ENCODE data around the gene NAALADL2.

Gene NAALADL2

DNA sequence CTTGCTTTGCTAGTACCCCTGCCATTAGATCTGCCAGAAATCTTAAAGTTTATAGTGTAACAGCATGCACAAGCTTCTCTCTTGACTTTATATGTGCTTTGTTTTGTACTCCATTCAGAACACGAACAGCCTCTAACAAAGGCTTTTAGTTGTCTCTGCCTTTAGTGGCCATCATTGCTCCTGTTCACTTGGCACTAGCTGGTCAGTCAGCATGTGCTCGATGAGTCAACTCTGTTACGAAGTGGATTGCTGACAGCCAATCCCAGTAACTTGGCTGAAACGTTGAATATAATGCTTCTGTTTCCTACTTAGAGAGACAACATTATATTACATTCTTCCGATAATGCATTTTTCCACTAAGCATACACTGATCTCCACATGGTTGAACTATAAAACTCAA, 349.2 kb downstream of the NAALADL2 start:
- Histone ChIP-seq H4K20me1 (ENCODE audit: insufficient read depth) (no peaks in the 10 kb centered on the region), H3K4me2 (no peak overlapping the region), H3K36me3 (ENCODE audit: insufficient read depth) (no peaks in the 10 kb centered on the region), H3K79me2 (ENCODE audit: insufficient read depth, low read depth) (no peaks in the 10 kb centered on the region), H3K4me3 (IDR thresholded peaks at IDR 0.05; ENCODE audit: insufficient read depth, low read depth, low read length) (no peak overlapping the region), H3K27me3 (ENCODE audit: insufficient read depth, low read depth) (no peaks in the 10 kb centered on the region), H2AFZ (ENCODE audit: low read depth) (no peak overlapping the region), H3K27ac (no peak overlapping the region), H3K9ac (no peak overlapping the region), H3K4me1 (ENCODE audit: low read depth, poor library complexity, severe bottlenecking) (no peaks in the 10 kb centered on the region)
- TF ChIP-seq, protein P1, sequence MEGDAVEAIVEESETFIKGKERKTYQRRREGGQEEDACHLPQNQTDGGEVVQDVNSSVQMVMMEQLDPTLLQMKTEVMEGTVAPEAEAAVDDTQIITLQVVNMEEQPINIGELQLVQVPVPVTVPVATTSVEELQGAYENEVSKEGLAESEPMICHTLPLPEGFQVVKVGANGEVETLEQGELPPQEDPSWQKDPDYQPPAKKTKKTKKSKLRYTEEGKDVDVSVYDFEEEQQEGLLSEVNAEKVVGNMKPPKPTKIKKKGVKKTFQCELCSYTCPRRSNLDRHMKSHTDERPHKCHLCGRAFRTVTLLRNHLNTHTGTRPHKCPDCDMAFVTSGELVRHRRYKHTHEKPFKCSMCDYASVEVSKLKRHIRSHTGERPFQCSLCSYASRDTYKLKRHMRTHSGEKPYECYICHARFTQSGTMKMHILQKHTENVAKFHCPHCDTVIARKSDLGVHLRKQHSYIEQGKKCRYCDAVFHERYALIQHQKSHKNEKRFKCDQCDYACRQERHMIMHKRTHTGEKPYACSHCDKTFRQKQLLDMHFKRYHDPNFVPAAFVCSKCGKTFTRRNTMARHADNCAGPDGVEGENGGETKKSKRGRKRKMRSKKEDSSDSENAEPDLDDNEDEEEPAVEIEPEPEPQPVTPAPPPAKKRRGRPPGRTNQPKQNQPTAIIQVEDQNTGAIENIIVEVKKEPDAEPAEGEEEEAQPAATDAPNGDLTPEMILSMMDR (conservative IDR thresholded peaks at IDR 0.05; ENCODE audit: low read depth, low read length): no peak

DNA sequence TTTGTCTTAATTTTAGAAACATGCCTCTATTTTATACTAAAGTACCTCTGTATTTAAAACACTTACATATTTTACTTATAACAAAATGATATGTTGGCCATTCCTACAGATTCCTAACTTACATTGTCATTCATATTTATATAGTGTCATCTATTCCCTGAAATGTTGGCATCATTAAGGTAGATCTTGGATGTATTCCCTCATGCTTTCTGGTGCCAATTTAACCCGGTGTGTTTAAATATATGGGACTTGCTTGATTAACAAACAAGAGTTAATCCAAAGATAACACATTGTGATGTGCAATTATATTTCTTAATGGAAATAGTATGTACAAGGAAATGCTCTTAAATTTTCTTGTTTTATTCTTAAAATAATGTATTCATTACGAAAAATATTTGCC, 352.3 kb downstream of the NAALADL2 start:
- Histone ChIP-seq H3K4me1 (ENCODE audit: low read depth, poor library complexity, severe bottlenecking) (no peaks in the 10 kb centered on the region), H3K9ac (no peak overlapping the region), H3K27ac (no peak overlapping the region), H3K79me2 (ENCODE audit: insufficient read depth, low read depth) (no peaks in the 10 kb centered on the region), H3K27me3 (ENCODE audit: insufficient read depth, low read depth) (no peaks in the 10 kb centered on the region), H3K4me2 (no peak overlapping the region), H4K20me1 (ENCODE audit: insufficient read depth) (no peaks in the 10 kb centered on the region), H2AFZ (ENCODE audit: low read depth) (no peak overlapping the region), H3K36me3 (ENCODE audit: insufficient read depth) (no peaks in the 10 kb centered on the region), H3K4me3 (IDR thresholded peaks at IDR 0.05; ENCODE audit: insufficient read depth, low read depth, low read length) (no peak overlapping the region)
- TF ChIP-seq, protein P1 (conservative IDR thresholded peaks at IDR 0.05; ENCODE audit: low read depth, low read length): no peak

DNA sequence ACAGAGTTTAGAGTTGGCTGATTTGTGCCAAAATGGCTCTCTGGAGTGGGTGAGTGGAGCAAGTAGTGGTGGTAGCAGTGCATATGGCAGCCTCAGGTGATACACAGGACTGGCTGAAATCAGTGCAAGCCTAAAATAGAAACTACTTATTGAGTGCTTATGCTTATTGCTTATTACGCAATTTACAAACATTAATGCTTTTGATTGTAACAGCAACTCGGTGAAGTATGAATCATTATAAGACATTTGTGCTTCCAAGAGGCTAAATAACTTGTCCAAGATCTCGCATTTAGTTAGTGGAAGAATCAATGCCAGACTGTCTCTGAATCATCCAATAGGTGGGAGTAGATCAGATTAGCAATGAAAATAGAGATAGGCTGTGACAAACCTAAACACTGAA, 353.8 kb downstream of the NAALADL2 start:
- no peak overlapping the region for H2AFZ ChIP-seq (ENCODE audit: low read depth)
- H3K4me2 ChIP-seq: no peak overlapping the region
- H3K4me3 ChIP-seq (IDR thresholded peaks at IDR 0.05; ENCODE audit: insufficient read depth, low read depth, low read length): no peak overlapping the region
- no peak overlapping the region for H3K27ac ChIP-seq
- no peaks in the 10 kb centered on the region for H3K4me1 ChIP-seq (ENCODE audit: low read depth, poor library complexity, severe bottlenecking)
- H3K9ac ChIP-seq: no peak overlapping the region
- H3K36me3 ChIP-seq (ENCODE audit: insufficient read depth): no peaks in the 10 kb centered on the region
- no peaks in the 10 kb centered on the region for H3K79me2 ChIP-seq (ENCODE audit: insufficient read depth, low read depth)
- no peaks in the 10 kb centered on the region for H3K27me3 ChIP-seq (ENCODE audit: insufficient read depth, low read depth)
- no peaks in the 10 kb centered on the region for H4K20me1 ChIP-seq (ENCODE audit: insufficient read depth)
- TF ChIP-seq, protein P1 (conservative IDR thresholded peaks at IDR 0.05; ENCODE audit: low read depth, low read length): no peak

DNA sequence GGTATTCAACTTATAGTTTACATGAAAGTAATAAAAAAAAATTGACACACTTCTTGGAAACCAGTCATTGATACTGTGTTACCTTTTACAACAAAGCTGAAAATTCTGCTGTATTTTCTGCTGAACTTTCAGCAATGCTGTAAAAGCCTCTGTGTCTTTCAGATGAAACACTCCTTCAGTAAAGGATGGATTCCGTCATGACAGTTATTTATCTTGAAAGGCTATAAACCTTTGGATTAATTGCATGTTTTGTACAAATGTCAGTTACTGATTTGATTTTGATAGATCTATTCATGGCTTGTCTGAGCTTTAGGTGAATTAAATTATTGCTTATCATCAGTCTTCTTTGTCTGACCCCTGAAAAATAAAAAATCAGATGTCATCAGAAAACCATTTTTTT, 355.1 kb downstream of the NAALADL2 start:
- Histone ChIP-seq H3K79me2 (ENCODE audit: insufficient read depth, low read depth) (no peaks in the 10 kb centered on the region), H3K9ac (no peak overlapping the region), H3K4me3 (IDR thresholded peaks at IDR 0.05; ENCODE audit: insufficient read depth, low read depth, low read length) (no peak overlapping the region), H3K27me3 (ENCODE audit: insufficient read depth, low read depth) (no peaks in the 10 kb centered on the region), H3K36me3 (ENCODE audit: insufficient read depth) (no peaks in the 10 kb centered on the region), H3K27ac (no peak overlapping the region), H3K4me2 (no peak overlapping the region), H2AFZ (ENCODE audit: low read depth) (no peak overlapping the region), H4K20me1 (ENCODE audit: insufficient read depth) (no peaks in the 10 kb centered on the region), H3K4me1 (ENCODE audit: low read depth, poor library complexity, severe bottlenecking) (no peaks in the 10 kb centered on the region)
- TF ChIP-seq, protein P1 (conservative IDR thresholded peaks at IDR 0.05; ENCODE audit: low read depth, low read length): no peak
